MM.1S (cell line): ENCODE results near the gene NANOS3.

Experiments
- DNase-seq: peaks from one replicate; pipeline ENCODE4 v3.0.0-alpha.2; 2015
- H2AFZ ChIP-seq: fragments of 300-600 bp; sonication (generic); 2 replicates; pipeline ENCODE4 v1.6.0; 2016; ENCODE audit warnings: antibody characterized with exemption, low read length
- H3F3A ChIP-seq: fragments of 300-600 bp; sonication (generic); 2 replicates; pipeline ENCODE4 v1.6.1; 2016; ENCODE audit warnings: mild to moderate bottlenecking, antibody characterized with exemption, low read length, moderate library complexity, mixed read lengths; ENCODE audit not compliant: insufficient read depth
- H3K27ac ChIP-seq: fragments of 300-600 bp; sonication (generic); 2 replicates; pipeline ENCODE4 v1.5.1; 2016; ENCODE audit warnings: mild to moderate bottlenecking, low read length
- H3K27me3 ChIP-seq: fragments of 300-600 bp; sonication (generic); replicated peaks from 2 replicates; pipeline ENCODE4 v1.6.0; 2016; ENCODE audit warnings: low read length; ENCODE audit not compliant: insufficient read depth
- H3K36me3 ChIP-seq: fragments of 300-600 bp; sonication (generic); replicated peaks from 2 replicates; pipeline ENCODE4 v1.6.1; 2016; ENCODE audit warnings: mild to moderate bottlenecking, low read length, mixed read lengths; ENCODE audit not compliant: insufficient read depth
- H3K4me1 ChIP-seq: fragments of 300-600 bp; sonication (generic); 2 replicates; pipeline ENCODE4 v1.6.1; 2016; ENCODE audit warnings: low read length, mixed read lengths
- H3K4me2 ChIP-seq: fragments of 300-600 bp; sonication (generic); 2 replicates; pipeline ENCODE4 v1.6.0; 2016; ENCODE audit warnings: low read depth, low read length
- H3K4me3 ChIP-seq: fragments of 300-600 bp; sonication (generic); 2 replicates; pipeline ENCODE4 v1.5.1; 2016; ENCODE audit warnings: low read length, mixed read lengths
- H3K79me2 ChIP-seq: fragments of 300-600 bp; sonication (generic); 2 replicates; pipeline ENCODE4 v1.6.1; 2016; ENCODE audit warnings: mixed run types, low read length, mixed read lengths
- H3K9ac ChIP-seq: fragments of 300-600 bp; sonication (generic); 2 replicates; pipeline ENCODE4 v1.6.1; 2016; ENCODE audit warnings: low read length, mixed read lengths
- H3K9me2 ChIP-seq: fragments of 300-600 bp; sonication (generic); replicated peaks from 2 replicates; pipeline ENCODE4 v1.6.1; 2016; ENCODE audit warnings: mild to moderate bottlenecking, low read length, mixed read lengths; ENCODE audit not compliant: insufficient read depth
- H3K9me3 ChIP-seq: fragments of 300-600 bp; sonication (generic); replicated peaks from 2 replicates; pipeline ENCODE4 v1.6.1; 2016; ENCODE audit warnings: mild to moderate bottlenecking, low read length, mixed read lengths; ENCODE audit not compliant: insufficient read depth
- H4K20me1 ChIP-seq: fragments of 300-600 bp; sonication (generic); 2 replicates; pipeline ENCODE4 v1.6.1; 2016; ENCODE audit warnings: mild to moderate bottlenecking, low read length, moderate library complexity, mixed read lengths; ENCODE audit not compliant: insufficient read depth
- EZH2 ChIP-seq: fragments of 300-600 bp; sonication (generic); optimal IDR thresholded peaks from 2 replicates; pipeline ENCODE3; 2017; ENCODE audit warnings: low read depth, mild to moderate bottlenecking, antibody characterized with exemption, low read length, mixed read lengths
- EZH2phosphoT487 ChIP-seq: fragments of 300-600 bp; sonication (generic); IDR thresholded peaks from 2 replicates; pipeline ENCODE4 v1.6.1; 2018; ENCODE audit warnings: antibody characterized with exemption, low read length
- TF ChIP-seq, protein P1 (sequence below): fragments of 300-600 bp; sonication (generic); IDR thresholded peaks from 2 replicates; pipeline ENCODE4 v1.5.1; 2016; ENCODE audit warnings: antibody characterized with exemption, low read length, mixed read lengths

NANOS3 gene

DNA sequence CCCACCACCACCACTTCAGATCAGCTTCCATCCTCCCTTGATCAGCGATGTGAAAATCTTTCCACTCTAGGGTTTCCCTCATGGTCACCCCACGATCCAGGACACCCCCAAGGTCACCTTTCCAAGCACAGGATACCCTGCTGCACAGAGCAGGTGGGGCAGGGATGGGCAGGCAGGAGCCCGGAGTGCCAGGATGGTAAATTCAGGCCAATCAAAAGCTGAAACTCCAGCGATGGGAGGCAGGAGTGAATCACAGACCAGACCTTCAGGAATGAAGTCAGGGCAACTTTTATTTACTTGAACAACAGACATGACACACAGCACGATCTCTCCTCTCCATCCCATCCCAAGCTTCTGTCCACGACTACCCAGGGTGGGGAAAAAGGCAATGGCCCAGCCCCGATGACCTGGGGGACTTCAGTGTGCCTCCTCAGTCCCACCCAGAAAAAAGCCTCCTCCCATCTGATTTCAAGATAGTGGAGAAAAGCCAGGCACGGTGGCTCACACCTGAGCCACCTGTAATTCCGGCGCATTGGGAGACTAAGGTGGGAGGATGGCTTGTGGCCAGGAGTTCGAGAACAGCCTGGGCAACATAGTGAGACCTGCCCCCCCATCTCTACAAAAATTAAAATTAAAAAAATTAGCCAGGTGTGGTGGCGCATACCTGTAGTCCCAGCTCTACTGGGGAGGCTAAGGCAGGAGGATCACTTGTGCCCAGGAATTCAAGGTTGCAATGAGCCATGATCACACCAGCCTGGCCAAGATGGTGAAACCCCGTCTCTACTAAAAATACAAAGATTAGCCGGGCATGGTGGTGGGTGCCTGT, 42.5 kb upstream of the NANOS3 start:
- peaks cover 35% of the 10 kb centered on the region for H3F3A ChIP-seq
- H3K27ac ChIP-seq: peak overlapping the region; percentile 31; the same call in 1 of the 2 replicates
- H3K9ac ChIP-seq: peak overlapping the region; percentile 48; the same call in 1 of the 2 replicates
- no peaks in the 10 kb centered on the region for H3K27me3 ChIP-seq
- no peaks in the 10 kb centered on the region for H4K20me1 ChIP-seq
- H3K9me2 ChIP-seq: no peaks in the 10 kb centered on the region
- H3K9me3 ChIP-seq: no peaks in the 10 kb centered on the region
- TF ChIP-seq EZH2phosphoT487 (no peak), EZH2 (no peak)
- TF ChIP-seq, protein P1, sequence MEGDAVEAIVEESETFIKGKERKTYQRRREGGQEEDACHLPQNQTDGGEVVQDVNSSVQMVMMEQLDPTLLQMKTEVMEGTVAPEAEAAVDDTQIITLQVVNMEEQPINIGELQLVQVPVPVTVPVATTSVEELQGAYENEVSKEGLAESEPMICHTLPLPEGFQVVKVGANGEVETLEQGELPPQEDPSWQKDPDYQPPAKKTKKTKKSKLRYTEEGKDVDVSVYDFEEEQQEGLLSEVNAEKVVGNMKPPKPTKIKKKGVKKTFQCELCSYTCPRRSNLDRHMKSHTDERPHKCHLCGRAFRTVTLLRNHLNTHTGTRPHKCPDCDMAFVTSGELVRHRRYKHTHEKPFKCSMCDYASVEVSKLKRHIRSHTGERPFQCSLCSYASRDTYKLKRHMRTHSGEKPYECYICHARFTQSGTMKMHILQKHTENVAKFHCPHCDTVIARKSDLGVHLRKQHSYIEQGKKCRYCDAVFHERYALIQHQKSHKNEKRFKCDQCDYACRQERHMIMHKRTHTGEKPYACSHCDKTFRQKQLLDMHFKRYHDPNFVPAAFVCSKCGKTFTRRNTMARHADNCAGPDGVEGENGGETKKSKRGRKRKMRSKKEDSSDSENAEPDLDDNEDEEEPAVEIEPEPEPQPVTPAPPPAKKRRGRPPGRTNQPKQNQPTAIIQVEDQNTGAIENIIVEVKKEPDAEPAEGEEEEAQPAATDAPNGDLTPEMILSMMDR: no peak
- H3K4me3 ChIP-seq: peak overlapping the region; percentile 62
- no peak overlapping the region for H2AFZ ChIP-seq
- H3K4me1 ChIP-seq: peaks cover 16% of the 10 kb centered on the region
- peaks cover 37% of the 10 kb centered on the region for H3K79me2 ChIP-seq
- peak overlapping the region; percentile 92; the same call in 1 of the 2 replicates for H3K4me2 ChIP-seq
- no peak for DNase-seq
- H3K36me3 ChIP-seq: no peaks in the 10 kb centered on the region

DNA sequence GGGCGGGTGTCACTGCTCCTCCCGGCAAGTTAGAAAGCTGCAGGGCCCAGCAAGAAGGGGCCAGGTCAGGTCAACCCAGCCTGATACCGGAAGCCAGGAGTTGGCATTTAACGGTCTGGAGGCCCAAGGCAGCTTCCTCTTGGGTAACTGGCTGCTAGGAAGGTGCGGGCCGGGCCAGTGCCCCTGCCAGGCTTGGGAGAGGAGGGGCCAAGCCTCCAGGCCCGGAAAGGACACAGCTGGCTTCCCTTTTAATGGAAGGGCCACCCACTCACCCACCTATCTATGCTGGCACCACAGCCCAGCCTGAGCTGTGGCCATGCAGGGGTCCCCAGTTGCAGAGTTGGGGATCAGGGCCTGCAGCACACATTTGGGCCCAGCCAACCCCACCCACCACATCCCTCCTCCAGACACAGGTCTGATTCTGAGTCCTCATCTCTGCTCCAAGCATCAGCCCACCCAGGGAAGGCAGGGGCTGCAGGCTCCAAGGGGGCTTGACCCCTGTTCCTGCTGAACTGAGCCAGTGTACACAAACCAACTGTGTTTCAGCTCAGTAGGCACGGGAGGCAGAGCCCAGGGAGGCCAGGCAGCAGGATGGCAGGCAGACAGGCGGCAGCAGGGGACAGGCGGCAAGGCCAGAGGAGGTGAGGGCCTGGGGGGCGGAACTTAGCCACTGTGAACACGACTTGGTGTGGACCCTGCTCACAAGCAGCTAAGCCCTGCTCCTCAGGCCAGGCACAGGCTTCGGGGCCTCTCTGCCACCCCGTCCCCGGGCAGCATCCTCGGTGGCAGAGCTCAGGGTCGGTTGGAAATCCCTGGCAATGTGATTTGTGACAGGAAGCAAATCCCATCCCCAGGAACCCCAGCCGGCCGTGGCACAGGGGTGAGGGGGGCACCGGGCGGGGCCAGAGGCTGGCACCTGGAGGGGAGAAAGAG, 40.9 kb upstream of the NANOS3 start:
- no peaks in the 10 kb centered on the region for H3K36me3 ChIP-seq
- H3K9me3 ChIP-seq: no peaks in the 10 kb centered on the region
- H3K4me2 ChIP-seq: no peak overlapping the region
- H3K9me2 ChIP-seq: no peaks in the 10 kb centered on the region
- no peaks in the 10 kb centered on the region for H3K27me3 ChIP-seq
- peaks cover 51% of the 10 kb centered on the region for H3K79me2 ChIP-seq
- H3K4me3 ChIP-seq: no peak overlapping the region
- TF ChIP-seq EZH2 (no peak), EZH2phosphoT487 (no peak)
- TF ChIP-seq, protein P1: no peak
- no peaks in the 10 kb centered on the region for H4K20me1 ChIP-seq
- no peak for DNase-seq
- H3F3A ChIP-seq: peaks cover 50% of the 10 kb centered on the region
- peak overlapping the region; percentile 21; the same call in 1 of the 2 replicates for H3K27ac ChIP-seq
- no peak overlapping the region for H3K9ac ChIP-seq
- H3K4me1 ChIP-seq: peaks cover 21% of the 10 kb centered on the region
- H2AFZ ChIP-seq: no peak overlapping the region

- Histone ChIP-seq H4K20me1 (no peaks in the 10 kb centered on the region), H3K4me3 (peak overlapping the region; percentile 88), H3K9me3 (no peaks in the 10 kb centered on the region), H3K9me2 (no peaks in the 10 kb centered on the region), H2AFZ (no peak overlapping the region), H3K36me3 (no peaks in the 10 kb centered on the region), H3K9ac (peak overlapping the region; percentile 97), H3K27me3 (no peaks in the 10 kb centered on the region), H3F3A (peaks cover 50% of the 10 kb centered on the region), H3K4me1 (peaks cover 22% of the 10 kb centered on the region), H3K27ac (peak overlapping the region; percentile 95), H3K4me2 (peak overlapping the region; percentile 95), H3K79me2 (peaks cover 66% of the 10 kb centered on the region)
- no peak for DNase-seq
- TF ChIP-seq EZH2 (no peak), EZH2phosphoT487 (no peak)
- TF ChIP-seq, protein P1: no peak
Observed at GRCh38 chr19:13838435-13839129, 38.4 kb upstream of the NANOS3 start.
